ENCODE data around the gene FGD3. TPM values are rescaled to one million over a fixed set of nuclear protein-coding genes. Genes with fewer than 3 reads are reported as not detected.

FGD3 gene
- total and polyA plus RNA-seq, 2 of the 8 experiments (the other 6 are each of a cell fraction or from before 2014, with no cell fraction given): 1.4 to 1.9 TPM

GRCh38 chr9:93077367-93077766 lies 130.0 kb downstream of the FGD3 start (continued):
- no peak for TF ChIP-seq HDAC2 (IDR thresholded peaks at IDR 0.05; ENCODE audit: borderline replicate concordance in 1 of 2, low read depth in 2 of 2, low read length in 2 of 2)
- TF ChIP-seq RAD21 (IDR thresholded peaks at IDR 0.05 in 1 of 2, conservative IDR thresholded peaks at IDR 0.05 in 1 of 2; ENCODE audit: low read depth in 2 of 2, low read length in 2 of 2): no peak
- TF ChIP-seq CBX8 (IDR thresholded peaks at IDR 0.05; ENCODE audit: borderline replicate concordance, low read depth, low read length): no peak
- no peak for TF ChIP-seq CHD7 (IDR thresholded peaks at IDR 0.05; ENCODE audit: insufficient replicate concordance, low read length)

All from H1 (cell line).